ENCODE data around the gene HPRT1. TPM values are rescaled to one million over a fixed set of nuclear protein-coding genes. Genes with fewer than 3 reads are reported as not detected.

Gene HPRT1
- total RNA-seq, 2 donors from 2014 or later, result 96.0 to 96.2 TPM

DNA sequence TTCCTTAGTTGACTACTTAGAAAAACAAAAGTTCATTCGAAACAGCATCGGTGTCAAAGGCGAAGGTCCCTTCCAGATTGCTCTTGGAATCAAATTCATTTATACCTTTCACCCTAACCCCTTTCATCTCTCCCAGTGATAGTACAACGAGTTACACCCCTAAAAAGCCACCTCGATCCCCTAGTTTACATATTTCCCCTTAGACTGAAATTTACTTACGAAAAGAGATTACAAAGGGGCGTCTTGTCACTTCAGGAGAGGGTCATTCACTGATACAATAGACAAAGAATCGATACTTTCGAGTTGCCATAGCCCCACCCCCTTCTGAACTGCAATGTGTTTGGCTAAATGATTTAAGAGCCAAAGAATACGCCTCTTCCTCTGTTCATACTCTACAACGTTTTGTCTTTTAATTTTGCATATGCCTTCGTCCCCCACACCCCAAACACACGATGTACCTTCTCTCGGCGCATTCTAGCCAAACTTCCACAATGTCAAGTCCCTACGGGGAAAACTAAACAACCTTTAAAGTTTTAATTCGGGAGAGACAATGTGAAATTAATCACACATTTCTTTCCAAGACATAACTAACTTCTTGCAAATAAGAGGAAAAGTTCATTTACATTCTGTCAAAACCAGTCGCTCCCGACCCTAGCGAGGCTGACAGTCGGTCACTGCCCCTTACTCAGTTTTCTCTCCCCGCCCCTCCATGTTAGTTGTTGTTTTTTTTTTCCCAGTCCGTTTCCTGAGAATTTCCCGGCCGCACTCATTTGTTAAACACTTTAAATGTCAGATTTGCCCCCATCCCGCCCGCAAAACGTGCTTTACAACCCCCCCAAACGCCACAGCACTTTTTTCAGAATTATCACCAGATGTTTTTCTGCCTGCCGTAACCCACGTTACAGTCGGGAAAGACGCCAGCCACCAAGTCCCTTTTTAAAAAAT, 88.6 kb downstream of the HPRT1 start:
- H3K36me3 Mint-ChIP-seq, result peaks cover 0 to 15% of the 10 kb centered on the region in 2 donors
- ATAC-seq (no peak), DNase-seq (ENCODE audit: low spot score in 2 of 2) (no peak)
- peak overlapping the region; percentile 32 to 72 for H3K27ac Mint-ChIP-seq
- H3K9me3 Mint-ChIP-seq, result no peaks in the 10 kb centered on the region

Other genes starting within 250 kb of the HPRT1 start
- gene CCDC160, start 223.0 kb upstream of the HPRT1 start, total RNA-seq, result not detected
- 10 to 100 TPM; 45.6 to 79.0 TPM for gene PHF6, start 86.9 kb upstream of the HPRT1 start, total RNA-seq
- gene PLAC1, start 198.3 kb downstream of the HPRT1 start, total RNA-seq, result not detected

Data from activated naive CD4-positive, alpha-beta T cell treated with anti-CD3 and anti-CD28 coated beads, Interleukin-2, amount 50 U/mL, for 72 hours (primary cell).